Endothelial cell of umbilical vein (primary cell): ENCODE results near the gene SMIM14. TPM values are rescaled to one million over a fixed set of nuclear protein-coding genes. Genes with fewer than 3 reads are reported as not detected.

Experiments used
- BruUV-seq: library from RNA; stranded (reverse); fragments of 400-500 nt; replicated peaks from 2 replicates; lab custom pipeline; 2021; lab: Mats Ljungman, UMichigan
- CTCF ChIA-PET: fragments of 300-600, 350-600 bp; sonication (Branson Sonifier 250); formaldehyde crosslinking; loops from one replicate; lab custom pipeline; 2021; ENCODE audit warnings: antibody characterized with exemption, inconsistent platforms; lab: Charles Lee
- POLR2A ChIA-PET: fragments of 300-600, 350-600 bp; sonication (Branson Sonifier 250); formaldehyde crosslinking; loops from one replicate; lab custom pipeline; 2021; ENCODE audit warnings: antibody characterized with exemption, inconsistent platforms; lab: Charles Lee
- DNase-seq: peaks from one replicate; pipeline ENCODE4 v3.0.0-alpha.2; 2011; ENCODE audit warnings: low read depth, low spot score
- FAIRE-seq: peaks from 2 replicates; lab custom pipeline; 2011; peaks lifted over from hg19 to GRCh38; lab: Jason Lieb, UNC
- H2AFZ ChIP-seq: 2 replicates; pipeline ENCODE4 v1.6.0; 2012; ENCODE audit warnings: low read depth, low read length, control low read depth, inconsistent platforms
- H3K27ac ChIP-seq: 2 replicates; pipeline ENCODE4 v1.5.1; 2011; ENCODE audit warnings: low read depth, mild to moderate bottlenecking, control low read depth, low read length, moderate library complexity; ENCODE audit not compliant: insufficient read depth
- H3K27me3 ChIP-seq, 2 experiments: 2 replicates each; pipeline versions ENCODE4 v1.6.0 to v1.6.1; 2011; ENCODE audit warnings: low read length in 2 of 2, mixed read lengths in 1 of 2; ENCODE audit not compliant: control insufficient read depth in 2 of 2, insufficient read depth in 2 of 2
- H3K36me3 ChIP-seq, 2 experiments: 2 replicates in 1 of 2; 3 replicates in 1 of 2; pipeline ENCODE4 v1.5.1; 2011; ENCODE audit warnings: low read length in 2 of 2, mild to moderate bottlenecking in 1 of 2, moderate library complexity in 1 of 2; ENCODE audit not compliant: control insufficient read depth in 2 of 2, insufficient read depth in 2 of 2; ENCODE audit errors: extremely low read depth in 1 of 2
- H3K4me1 ChIP-seq: 3 replicates; pipeline ENCODE4 v1.5.1; 2011; ENCODE audit warnings: mild to moderate bottlenecking, low read length; ENCODE audit not compliant: control insufficient read depth, insufficient read depth; ENCODE audit errors: extremely low read depth
- H3K4me2 ChIP-seq: 2 replicates; pipeline ENCODE4 v1.6.1; 2011; ENCODE audit warnings: low read length, control low read depth, mixed read lengths; ENCODE audit not compliant: insufficient read depth
- H3K4me3 ChIP-seq, 3 experiments: fragments of 200-600 bp in 1 of 3; sonication (generic), shearing (Covaris generic) in 1 of 3; replicated peaks in 1 of 3; 2 replicates each; pipeline ENCODE4 v1.5.1; 2011 to 2016; ENCODE audit warnings: control low read depth in 3 of 3, low read length in 3 of 3, mild to moderate bottlenecking in 2 of 3, inconsistent platforms in 1 of 3, low read depth in 1 of 3, moderate library complexity in 1 of 3; ENCODE audit not compliant: insufficient read depth in 1 of 3
- H3K79me2 ChIP-seq: 2 replicates; pipeline ENCODE4 v1.6.0; 2012; ENCODE audit warnings: low read length, inconsistent platforms; ENCODE audit not compliant: control insufficient read depth, insufficient read depth
- H3K9ac ChIP-seq: replicated peaks from 2 replicates; pipeline ENCODE3; 2011; ENCODE audit warnings: low read length, control low read depth; ENCODE audit not compliant: insufficient read depth; ENCODE audit errors: extremely low read depth
- H3K9me1 ChIP-seq: replicated peaks from 3 replicates; pipeline ENCODE4 v1.6.0; 2011; ENCODE audit warnings: mild to moderate bottlenecking, low read length; ENCODE audit not compliant: control insufficient read depth, insufficient read depth; ENCODE audit errors: extremely low read depth
- H3K9me3 ChIP-seq: replicated peaks from 2 replicates; pipeline ENCODE4 v1.5.1; 2012; ENCODE audit warnings: low read length, inconsistent platforms; ENCODE audit not compliant: control insufficient read depth, insufficient read depth
- H4K20me1 ChIP-seq: replicated peaks from 2 replicates; pipeline ENCODE3; 2011; ENCODE audit warnings: mild to moderate bottlenecking, low read length; ENCODE audit not compliant: control insufficient read depth, insufficient read depth; ENCODE audit errors: extremely low read depth
- EZH2 ChIP-seq: IDR thresholded peaks from 2 replicates; pipeline ENCODE4 v1.6.1; 2012; ENCODE audit warnings: borderline replicate concordance, low read depth, mild to moderate bottlenecking, moderate library complexity, low read length, inconsistent platforms; ENCODE audit not compliant: severe bottlenecking
- FOS ChIP-seq: IDR thresholded peaks from 2 replicates; pipeline ENCODE4 v1.6.1; 2011; ENCODE audit warnings: mild to moderate bottlenecking, low read length, moderate library complexity, borderline replicate concordance; ENCODE audit not compliant: insufficient read depth
- GATA2 ChIP-seq: IDR thresholded peaks from 2 replicates; pipeline ENCODE4 v1.7.0; 2011; ENCODE audit warnings: low read depth, mild to moderate bottlenecking, moderate library complexity, mixed read lengths, low read length; ENCODE audit not compliant: insufficient read length, insufficient read depth
- JUN ChIP-seq: IDR thresholded peaks from 2 replicates; pipeline ENCODE4 v1.6.1; 2011; ENCODE audit warnings: borderline replicate concordance, low read depth; ENCODE audit not compliant: insufficient read length, insufficient read depth
- MYC ChIP-seq: IDR thresholded peaks from one replicate; pipeline ENCODE4 v1.6.1; 2011; ENCODE audit warnings: mild to moderate bottlenecking, low read depth, low read length
- POLR2A ChIP-seq: IDR thresholded peaks from 2 replicates; pipeline ENCODE4 v1.6.1; 2012; ENCODE audit warnings: low read depth, mild to moderate bottlenecking, control low read depth, low read length
- POLR2AphosphoS5 ChIP-seq: IDR thresholded peaks from 2 replicates; pipeline ENCODE4 v1.6.1; 2012; ENCODE audit warnings: low read depth, mild to moderate bottlenecking, control low read depth, low read length, moderate library complexity; ENCODE audit not compliant: insufficient read depth
- dilution Hi-C: fragments of 300-500 bp; cut with MboI; formaldehyde crosslinking; loops from one replicate; pipeline ENCODE4 v1.15.0; 2019; ENCODE audit warnings: low sequenced_read_pairs; ENCODE audit not compliant: extremely low pct_ligation_motif_present
- intact Hi-C: fragments of 100-400 bp; cut with micrococcal nuclease; formaldehyde crosslinking; loops from one replicate; pipeline ENCODE4 v1.10.0; 2022
- polyA plus RNA-seq, 4 experiments: library from polyadenylated mRNA; depleted of rRNA in 3 of 4; stranded (reverse) in 3 of 4; unstranded in 1 of 4; fragments of >200 nt; gene quantifications; 2 replicates each; pipeline versions ENCODE4 v1.2.1 to v1.2.3, GENCODE V29; 2011 to 2012; ENCODE audit warnings: missing spikeins in 1 of 4
- total RNA-seq: library from RNA; stranded (reverse); gene quantifications from 2 replicates; pipeline ENCODE4 v1.2.3, GENCODE V29; 2021
- TF ChIP-seq, protein P1 (sequence below): IDR thresholded peaks from 2 replicates; pipeline ENCODE4 v1.6.1; 2011; ENCODE audit not compliant: insufficient read depth, insufficient read length
- TF ChIP-seq, protein P2 (sequence below), 2 donors: IDR thresholded peaks; 1 replicate in 1 of 2; 2 replicates in 1 of 2; pipeline ENCODE4 v1.5.1; 2011; ENCODE audit warnings: low read length in 2 of 2, mild to moderate bottlenecking in 2 of 2, moderate library complexity in 2 of 2, control low read depth in 1 of 2, inconsistent platforms in 1 of 2, low read depth in 1 of 2; ENCODE audit not compliant: insufficient read depth in 1 of 2; ENCODE audit errors: extremely low read depth in 1 of 2

Gene SMIM14
- total and polyA plus RNA-seq, 2 donors (not counting 3 experiments of a cell fraction or from before 2014, with no cell fraction given): 12.3 to 15.4 TPM

DNA sequence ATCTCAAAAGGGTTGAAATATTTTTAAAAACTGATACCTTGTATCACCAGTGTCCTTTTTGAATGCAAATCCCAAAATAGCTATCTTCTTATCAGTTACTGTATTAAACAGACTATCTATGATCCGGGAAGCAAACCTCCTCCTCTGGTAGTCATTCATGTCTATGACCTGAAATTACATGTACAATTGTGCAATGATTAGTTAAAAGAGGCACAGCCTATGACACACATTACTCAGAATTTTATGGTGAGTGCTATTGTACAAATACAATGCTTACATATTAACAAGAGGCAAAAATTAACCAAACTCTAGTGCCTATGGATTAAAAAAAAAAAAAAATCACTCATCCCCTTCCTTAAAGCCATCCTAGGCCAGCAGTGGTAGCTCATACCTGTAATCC is 133.1 kb downstream of the SMIM14 start:
- Histone ChIP-seq H3K9me3 (no peaks in the 10 kb centered on the region), H3K4me2 (no peak overlapping the region), H3K4me3 (no peak overlapping the region), H3K4me1 (no peaks in the 10 kb centered on the region), H3K36me3 (peaks cover 28 to 43% of the 10 kb centered on the region in 2 experiments), H3K9me1 (no peaks in the 10 kb centered on the region), H3K27ac (no peak overlapping the region), H4K20me1 (no peaks in the 10 kb centered on the region), H3K79me2 (no peaks in the 10 kb centered on the region), H2AFZ (no peak overlapping the region), H3K9ac (no peak overlapping the region), H3K27me3 (no peaks in the 10 kb centered on the region)
- DNase-seq (no peak), FAIRE-seq (no peak)
- TF ChIP-seq, protein P1, sequence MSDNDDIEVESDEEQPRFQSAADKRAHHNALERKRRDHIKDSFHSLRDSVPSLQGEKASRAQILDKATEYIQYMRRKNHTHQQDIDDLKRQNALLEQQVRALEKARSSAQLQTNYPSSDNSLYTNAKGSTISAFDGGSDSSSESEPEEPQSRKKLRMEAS: no peak
- TF ChIP-seq EZH2 (no peak), MYC (no peak), GATA2 (no peak), FOS (no peak), JUN (no peak), POLR2AphosphoS5 (no peak), POLR2A (no peak)
- TF ChIP-seq, protein P2, sequence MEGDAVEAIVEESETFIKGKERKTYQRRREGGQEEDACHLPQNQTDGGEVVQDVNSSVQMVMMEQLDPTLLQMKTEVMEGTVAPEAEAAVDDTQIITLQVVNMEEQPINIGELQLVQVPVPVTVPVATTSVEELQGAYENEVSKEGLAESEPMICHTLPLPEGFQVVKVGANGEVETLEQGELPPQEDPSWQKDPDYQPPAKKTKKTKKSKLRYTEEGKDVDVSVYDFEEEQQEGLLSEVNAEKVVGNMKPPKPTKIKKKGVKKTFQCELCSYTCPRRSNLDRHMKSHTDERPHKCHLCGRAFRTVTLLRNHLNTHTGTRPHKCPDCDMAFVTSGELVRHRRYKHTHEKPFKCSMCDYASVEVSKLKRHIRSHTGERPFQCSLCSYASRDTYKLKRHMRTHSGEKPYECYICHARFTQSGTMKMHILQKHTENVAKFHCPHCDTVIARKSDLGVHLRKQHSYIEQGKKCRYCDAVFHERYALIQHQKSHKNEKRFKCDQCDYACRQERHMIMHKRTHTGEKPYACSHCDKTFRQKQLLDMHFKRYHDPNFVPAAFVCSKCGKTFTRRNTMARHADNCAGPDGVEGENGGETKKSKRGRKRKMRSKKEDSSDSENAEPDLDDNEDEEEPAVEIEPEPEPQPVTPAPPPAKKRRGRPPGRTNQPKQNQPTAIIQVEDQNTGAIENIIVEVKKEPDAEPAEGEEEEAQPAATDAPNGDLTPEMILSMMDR (IDR thresholded peaks at IDR 0.05; ENCODE audit: extremely low read depth in 1 of 2, insufficient read depth in 1 of 2, low read depth in 1 of 2, low read length in 2 of 2): no peak
- dilution Hi-C loops (no loop called here), intact Hi-C loops (no loop called here)
- ChIA-PET CTCF (interaction anchor here (0.9 kb wide), 1 partner anchor 21 kb away, joined by 3 read pairs; no protein-coding TSS in a partner anchor), POLR2A (no interaction called here)
- no TSS peak for BruUV-seq
